Smooth muscle cell (in vitro differentiated cells): Measurements from ENCODE around the gene SPATA46. TPM values are rescaled to one million over a fixed set of nuclear protein-coding genes. Genes with fewer than 3 reads are reported as not detected.
"Not testable (repeated sequence)": the region's sequence is repeated elsewhere in the genome, so short reads cannot be mapped to it uniquely, and the experiment has no call there.

ENCODE experiments used
- DNase-seq: peaks from one replicate; lab custom pipeline; 2025; ENCODE audit not compliant: unreplicated experiment; lab: John Stamatoyannopoulos, UW
- H2AFZ ChIP-seq: fragments of 200-600 bp; sonication (generic); 2 replicates; pipeline ENCODE4 v1.6.0; 2016; ENCODE audit warnings: antibody characterized with exemption, low read depth, mild to moderate bottlenecking
- H3F3A ChIP-seq: fragments of 200-600 bp; sonication (generic); 2 replicates; pipeline ENCODE4 v1.6.0; 2017; ENCODE audit warnings: antibody characterized with exemption, low read depth
- H3K27ac ChIP-seq: fragments of 200-600 bp; sonication (generic); 2 replicates; pipeline ENCODE4 v1.5.1; 2016; ENCODE audit warnings: low read depth, mild to moderate bottlenecking
- H3K27me3 ChIP-seq: fragments of 200-600 bp; sonication (generic); 2 replicates; pipeline ENCODE4 v1.6.1; 2016; ENCODE audit warnings: low read depth, mild to moderate bottlenecking
- H3K36me3 ChIP-seq: fragments of 200-600 bp; sonication (generic); 2 replicates; pipeline ENCODE4 v1.5.1; 2016; ENCODE audit warnings: low read depth
- H3K4me1 ChIP-seq: fragments of 200-600 bp; sonication (generic); 2 replicates; pipeline ENCODE4 v1.5.1; 2016; ENCODE audit warnings: low read depth
- H3K4me2 ChIP-seq: fragments of 200-600 bp; sonication (generic); 2 replicates; pipeline ENCODE4 v1.6.0; 2016; ENCODE audit warnings: mild to moderate bottlenecking
- H3K4me3 ChIP-seq: fragments of 200-600 bp; sonication (generic); 2 replicates; pipeline ENCODE4 v1.5.1; 2016; ENCODE audit warnings: mild to moderate bottlenecking
- H3K79me2 ChIP-seq: fragments of 200-600 bp; sonication (generic); 2 replicates; pipeline ENCODE4 v1.6.0; 2016; ENCODE audit warnings: low read depth, mild to moderate bottlenecking
- H3K9ac ChIP-seq: fragments of 200-600 bp; sonication (generic); 2 replicates; pipeline ENCODE4 v1.6.0; 2016; ENCODE audit warnings: low read depth
- H3K9me3 ChIP-seq: fragments of 200-600 bp; sonication (generic); replicated peaks from 2 replicates; pipeline ENCODE4 v1.5.1; 2016; ENCODE audit warnings: low read depth
- H4K20me1 ChIP-seq: fragments of 200-600 bp; sonication (generic); 2 replicates; pipeline ENCODE4 v1.6.0; 2016; ENCODE audit warnings: low read depth
- CTCF ChIP-seq: fragments of 200-600 bp; sonication (generic); IDR thresholded peaks from 2 replicates; pipeline ENCODE4 v1.5.1; 2017; ENCODE audit warnings: borderline replicate concordance, mild to moderate bottlenecking, antibody characterized with exemption; ENCODE audit not compliant: insufficient read depth, poor library complexity, severe bottlenecking
- WGBS: methylation state at CpG from one replicate; pipeline ENCODE4 v1.1.7; 2016; ENCODE audit warnings: low lambda C conversion rate; 5-methylcytosine and 5-hydroxymethylcytosine counted together
- polyA plus RNA-seq: library from polyadenylated mRNA; unstranded; fragments of >200 nt; fragmentation: Nextera tagmentation; extraction: Ambion mirVana; gene quantifications from 2 replicates; pipeline ENCODE4 v1.2.1, GENCODE V29; 2016
- total RNA-seq: library from RNA; depleted of rRNA; stranded (reverse); fragments of >200 nt; gene quantifications from 2 replicates; pipeline ENCODE4 v1.2.3, GENCODE V29; 2014

Gene SPATA46
- total and polyA plus RNA-seq, 2 experiments from 2014 or later = not detected

- Histone ChIP-seq H3K4me2 (no peak overlapping the region), H3K4me1 (peaks cover 5% of the 10 kb centered on the region), H3K9ac (no peak overlapping the region), H3K36me3 (no peaks in the 10 kb centered on the region), H3K4me3 (no peak overlapping the region), H2AFZ (no peak overlapping the region), H3K9me3 (no peaks in the 10 kb centered on the region), H4K20me1 (no peaks in the 10 kb centered on the region), H3K27ac (no peak overlapping the region), H3F3A (no peaks in the 10 kb centered on the region), H3K27me3 (no peaks in the 10 kb centered on the region), H3K79me2 (no peaks in the 10 kb centered on the region)
- 82% methylated on average over 9 of the region's 9 CpGs for WGBS
- no peak for TF ChIP-seq CTCF
- no peak for DNase-seq
Observed at GRCh38 chr1:162353078-162353477, 23.6 kb downstream of the SPATA46 start.

- H2AFZ ChIP-seq, H3K27me3 ChIP-seq, H3K9me3 ChIP-seq, H3K4me2 ChIP-seq, H3K79me2 ChIP-seq, H3K4me1 ChIP-seq, H4K20me1 ChIP-seq, H3F3A ChIP-seq, H3K4me3 ChIP-seq, H3K27ac ChIP-seq, H3K9ac ChIP-seq, DNase-seq, H3K36me3 ChIP-seq: not testable (repeated sequence)
- WGBS = 94% methylated on average over 3 of the region's 4 CpGs
Observed at GRCh38 chr1:162351874-162352273, 24.8 kb downstream of the SPATA46 start.

GRCh38 chr1:162351246-162351842 lies 25.3 kb downstream of the SPATA46 start:
- Histone ChIP-seq H3K9me3 (no peaks in the 10 kb centered on the region), H2AFZ (no peak overlapping the region), H3K4me1 (peaks cover 5% of the 10 kb centered on the region), H4K20me1 (no peaks in the 10 kb centered on the region), H3K36me3 (no peaks in the 10 kb centered on the region), H3K27me3 (no peaks in the 10 kb centered on the region), H3K4me2 (no peak overlapping the region), H3K79me2 (no peaks in the 10 kb centered on the region), H3F3A (no peaks in the 10 kb centered on the region), H3K4me3 (no peak overlapping the region), H3K9ac (no peak overlapping the region), H3K27ac (no peak overlapping the region)
- 78% methylated on average over 6 of the region's 6 CpGs for WGBS
- no peak for TF ChIP-seq CTCF
- DNase-seq = no peak

- H3K36me3 ChIP-seq = no peaks in the 10 kb centered on the region
- peak overlapping the region; percentile 32 for H3K4me2 ChIP-seq
- no peaks in the 10 kb centered on the region for H4K20me1 ChIP-seq
- peaks cover 5% of the 10 kb centered on the region for H3K4me1 ChIP-seq
- H3F3A ChIP-seq = no peaks in the 10 kb centered on the region
- peak overlapping the region; percentile 72 for H3K27ac ChIP-seq
- H3K9me3 ChIP-seq = no peaks in the 10 kb centered on the region
- no peaks in the 10 kb centered on the region for H3K79me2 ChIP-seq
- peak overlapping the region; percentile 58 for H2AFZ ChIP-seq
- H3K4me3 ChIP-seq = no peak overlapping the region
- 14% methylated on average over 11 of the region's 11 CpGs for WGBS
- peak overlapping the region; percentile 20 for H3K9ac ChIP-seq
- DNase-seq = no peak
- H3K27me3 ChIP-seq = no peaks in the 10 kb centered on the region
- no peak for TF ChIP-seq CTCF
Observed at GRCh38 chr1:162349635-162350330, 26.9 kb downstream of the SPATA46 start.
